Measurements from ENCODE around the gene KIAA1549. TPM values are rescaled to one million over a fixed set of nuclear protein-coding genes. Genes with fewer than 3 reads are reported as not detected.

Gene KIAA1549
- total RNA-seq, 1 donor from 2014 or later: 10.8 TPM

- DNase-seq (ENCODE audit: low spot score): no peak
- H3K27ac Mint-ChIP-seq (ENCODE audit: unreplicated experiment): no peak overlapping the region
- H3K27me3 Mint-ChIP-seq (ENCODE audit: unreplicated experiment): peaks cover 2% of the 10 kb centered on the region
- H3K36me3 Mint-ChIP-seq (ENCODE audit: low read depth, unreplicated experiment): no peaks in the 10 kb centered on the region
- no peak for TF ChIP-seq CTCF (IDR thresholded peaks at IDR 0.05; ENCODE audit: unreplicated experiment)
- H3K9me3 Mint-ChIP-seq (ENCODE audit: unreplicated experiment): no peaks in the 10 kb centered on the region
- H3K4me3 Mint-ChIP-seq (ENCODE audit: unreplicated experiment): no peak overlapping the region
- H3K4me1 Mint-ChIP-seq (ENCODE audit: unreplicated experiment): peaks cover 4% of the 10 kb centered on the region
Measured at GRCh38 chr7:138929969-138930368, 51.2 kb downstream of the KIAA1549 start.

GRCh38 chr7:138926241-138926612 lies 55.0 kb downstream of the KIAA1549 start:
- Mint-ChIP-seq H3K27me3 (ENCODE audit: unreplicated experiment) (peaks cover 2% of the 10 kb centered on the region), H3K36me3 (ENCODE audit: low read depth, unreplicated experiment) (no peaks in the 10 kb centered on the region), H3K4me3 (ENCODE audit: unreplicated experiment) (no peak overlapping the region), H3K4me1 (ENCODE audit: unreplicated experiment) (no peaks in the 10 kb centered on the region), H3K27ac (ENCODE audit: unreplicated experiment) (no peak overlapping the region), H3K9me3 (ENCODE audit: unreplicated experiment) (no peaks in the 10 kb centered on the region)
- TF ChIP-seq CTCF (IDR thresholded peaks at IDR 0.05; ENCODE audit: unreplicated experiment): no peak
- DNase-seq (ENCODE audit: low spot score): no peak

- H3K4me3 Mint-ChIP-seq (ENCODE audit: unreplicated experiment): no peak overlapping the region
- DNase-seq (ENCODE audit: low spot score): no peak
- no peak for TF ChIP-seq CTCF (IDR thresholded peaks at IDR 0.05; ENCODE audit: unreplicated experiment)
Measured at GRCh38 chr7:138924501-138925225, 56.5 kb downstream of the KIAA1549 start.

GRCh38 chr7:138921277-138921676 lies 59.9 kb downstream of the KIAA1549 start:
- H3K9me3 Mint-ChIP-seq (ENCODE audit: unreplicated experiment): no peaks in the 10 kb centered on the region
- TF ChIP-seq CTCF (IDR thresholded peaks at IDR 0.05; ENCODE audit: unreplicated experiment): no peak
- H3K4me1 Mint-ChIP-seq (ENCODE audit: unreplicated experiment): peaks cover 6% of the 10 kb centered on the region
- no peak overlapping the region for H3K4me3 Mint-ChIP-seq (ENCODE audit: unreplicated experiment)
- no peaks in the 10 kb centered on the region for H3K27me3 Mint-ChIP-seq (ENCODE audit: unreplicated experiment)
- H3K36me3 Mint-ChIP-seq (ENCODE audit: low read depth, unreplicated experiment): peaks cover 21% of the 10 kb centered on the region
- DNase-seq (ENCODE audit: low spot score): no peak
- no peak overlapping the region for H3K27ac Mint-ChIP-seq (ENCODE audit: unreplicated experiment)

More at GRCh38 chr7:138924501-138925225, 56.5 kb downstream of the KIAA1549 start:
- Mint-ChIP-seq H3K9me3 (ENCODE audit: unreplicated experiment) (no peaks in the 10 kb centered on the region), H3K36me3 (ENCODE audit: low read depth, unreplicated experiment) (no peaks in the 10 kb centered on the region), H3K4me1 (ENCODE audit: unreplicated experiment) (peaks cover 6% of the 10 kb centered on the region), H3K27me3 (ENCODE audit: unreplicated experiment) (peaks cover 2% of the 10 kb centered on the region), H3K27ac (ENCODE audit: unreplicated experiment) (no peak overlapping the region)

GRCh38 chr7:138919911-138920310 lies 61.3 kb downstream of the KIAA1549 start:
- peaks cover 21% of the 10 kb centered on the region for H3K36me3 Mint-ChIP-seq (ENCODE audit: low read depth, unreplicated experiment)
- H3K9me3 Mint-ChIP-seq (ENCODE audit: unreplicated experiment): no peaks in the 10 kb centered on the region
- TF ChIP-seq CTCF (IDR thresholded peaks at IDR 0.05; ENCODE audit: unreplicated experiment): no peak
- no peak overlapping the region for H3K27ac Mint-ChIP-seq (ENCODE audit: unreplicated experiment)
- H3K27me3 Mint-ChIP-seq (ENCODE audit: unreplicated experiment): no peaks in the 10 kb centered on the region
- DNase-seq (ENCODE audit: low spot score): no peak
- H3K4me1 Mint-ChIP-seq (ENCODE audit: unreplicated experiment): peaks cover 6% of the 10 kb centered on the region
- H3K4me3 Mint-ChIP-seq (ENCODE audit: unreplicated experiment): no peak overlapping the region

Data from endothelial cell (in vitro differentiated cells).